SK-N-MC (cell line): ENCODE measurements around the gene EFCAB8.

Experiments
- EZH2 ChIP-seq: fragments of 200-600 bp; sonication (generic); IDR thresholded peaks from one replicate; pipeline ENCODE4 v1.6.1; 2017; ENCODE audit warnings: antibody characterized with exemption
- POLR2AphosphoS5 ChIP-seq: IDR thresholded peaks from 2 replicates; pipeline ENCODE4 v1.6.1; 2012; ENCODE audit warnings: mild to moderate bottlenecking, low read depth, low read length, borderline replicate concordance

DNA sequence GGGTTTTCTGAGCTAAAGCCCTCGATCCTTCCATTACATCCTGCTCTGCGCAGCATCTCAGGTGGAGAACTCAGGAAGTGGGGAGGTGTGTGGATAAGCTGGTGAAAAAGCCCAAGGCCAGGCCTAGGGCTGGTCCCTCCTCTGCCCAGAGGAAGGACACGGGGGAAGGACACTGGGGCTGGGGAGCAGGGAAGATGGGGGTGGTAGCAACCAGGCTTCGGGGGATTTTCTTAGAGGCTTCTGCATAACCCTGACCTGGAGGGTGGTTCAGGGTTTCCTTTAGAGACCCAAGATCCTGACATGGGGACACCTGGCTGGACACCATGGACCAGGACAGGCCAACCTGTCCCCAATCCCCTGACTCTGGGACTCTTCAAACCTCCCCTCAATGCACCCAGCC lies 107.7 kb downstream of the EFCAB8 start:
- TF ChIP-seq POLR2AphosphoS5 (no peak), EZH2 (no peak)
